Mononuclear cell (primary cell): Measurements from ENCODE around the gene SLC1A2. TPM values are rescaled to one million over a fixed set of nuclear protein-coding genes. Genes with fewer than 3 reads are reported as not detected.

Source experiments
- H3K27me3 ChIP-seq: 2 replicates; pipeline ENCODE4 v1.6.0; 2011; ENCODE audit warnings: low read length, control low read depth; ENCODE audit not compliant: insufficient read depth
- H3K4me1 ChIP-seq: 2 replicates; pipeline ENCODE4 v1.5.1; 2011; ENCODE audit warnings: mild to moderate bottlenecking, low read length, control low read depth; ENCODE audit not compliant: insufficient read depth
- H3K4me3 ChIP-seq: 2 replicates; pipeline ENCODE4 v1.5.1; 2011; ENCODE audit warnings: mild to moderate bottlenecking, low read length, moderate library complexity
- H3K9me3 ChIP-seq: 2 replicates; pipeline ENCODE4 v1.5.1; 2011; ENCODE audit warnings: low read depth, mild to moderate bottlenecking, control low read depth, low read length
- total RNA-seq: library from RNA; depleted of rRNA; stranded (reverse); fragments of >200 nt; gene quantifications from one replicate; pipeline ENCODE4 v1.2.3, GENCODE V29; 2012

Gene SLC1A2
- total RNA-seq, 1 donor, result 2.0 TPM

- Histone ChIP-seq H3K4me1 (peaks cover 13% of the 10 kb centered on the region), H3K9me3 (no peaks in the 10 kb centered on the region), H3K4me3 (no peak overlapping the region), H3K27me3 (peaks cover 2% of the 10 kb centered on the region)
Measured at GRCh38 chr11:35394941-35395340, 24.4 kb downstream of the SLC1A2 start.

DNA sequence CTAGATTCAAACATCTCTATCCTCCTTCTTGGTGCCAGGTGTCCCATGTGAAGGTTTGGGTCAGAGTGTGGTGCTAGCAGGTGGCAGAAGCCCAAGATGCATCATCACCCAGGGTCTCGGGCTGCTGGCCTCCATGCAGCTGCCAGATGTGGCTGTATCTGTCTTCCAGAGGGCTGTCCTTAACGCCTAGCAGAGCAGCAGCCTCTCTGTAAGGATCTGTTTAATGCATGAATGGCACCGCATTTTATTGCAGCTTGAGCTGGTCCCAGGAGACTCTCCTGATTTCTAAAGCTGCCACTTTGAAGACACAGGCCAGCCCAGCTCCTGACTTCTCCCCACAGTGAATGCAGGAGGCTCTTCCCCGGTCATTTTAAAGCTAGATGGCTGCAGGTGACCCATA lies 26.3 kb downstream of the SLC1A2 start:
- Histone ChIP-seq H3K27me3 (no peaks in the 10 kb centered on the region), H3K4me3 (no peak overlapping the region), H3K4me1 (peaks cover 13% of the 10 kb centered on the region), H3K9me3 (no peaks in the 10 kb centered on the region)

DNA sequence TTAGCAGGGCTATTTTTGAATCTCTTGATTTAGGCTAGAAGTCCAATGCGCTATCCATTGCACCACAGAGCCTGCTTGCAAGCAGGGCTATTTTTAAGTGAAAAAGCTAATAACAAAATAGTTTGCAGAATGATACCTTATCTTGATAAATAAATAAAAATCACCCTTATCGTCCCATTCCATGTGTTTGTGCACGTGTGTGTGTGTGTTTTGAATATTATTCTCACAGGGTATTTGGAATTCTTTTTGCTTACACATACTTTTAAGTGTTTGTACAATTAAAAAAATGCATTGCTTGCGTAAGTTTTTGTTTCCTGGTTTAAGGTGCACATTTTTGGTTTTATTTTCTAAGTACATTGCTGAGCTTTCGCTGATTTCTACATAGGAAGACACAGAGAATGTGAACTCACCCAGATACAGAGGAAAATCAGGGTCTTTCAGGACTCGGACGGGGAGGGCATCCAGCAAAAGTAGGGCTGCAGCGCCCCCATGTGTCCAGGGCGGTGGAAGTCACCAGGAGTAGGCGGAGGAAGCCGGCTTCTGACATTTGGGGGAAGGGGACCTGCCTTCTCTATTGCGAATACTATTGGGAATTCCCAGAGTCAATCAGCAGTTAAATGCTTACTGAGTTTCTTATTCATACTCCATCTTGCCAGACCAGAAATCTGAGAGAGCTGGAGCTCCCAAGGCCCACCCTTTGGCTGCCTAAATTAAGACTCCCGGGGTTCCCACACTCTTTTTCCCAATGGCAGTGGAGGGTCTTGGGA lies 27.3 kb downstream of the SLC1A2 start:
- H3K4me3 ChIP-seq, result no peak overlapping the region
- peaks cover 13% of the 10 kb centered on the region for H3K4me1 ChIP-seq
- H3K9me3 ChIP-seq, result no peaks in the 10 kb centered on the region
- no peaks in the 10 kb centered on the region for H3K27me3 ChIP-seq

- H3K4me1 ChIP-seq, result peaks cover 13% of the 10 kb centered on the region
- no peaks in the 10 kb centered on the region for H3K9me3 ChIP-seq
- no peak overlapping the region for H3K4me3 ChIP-seq
- H3K27me3 ChIP-seq, result no peaks in the 10 kb centered on the region
Measured at GRCh38 chr11:35390737-35391682, 28.3 kb downstream of the SLC1A2 start.

DNA sequence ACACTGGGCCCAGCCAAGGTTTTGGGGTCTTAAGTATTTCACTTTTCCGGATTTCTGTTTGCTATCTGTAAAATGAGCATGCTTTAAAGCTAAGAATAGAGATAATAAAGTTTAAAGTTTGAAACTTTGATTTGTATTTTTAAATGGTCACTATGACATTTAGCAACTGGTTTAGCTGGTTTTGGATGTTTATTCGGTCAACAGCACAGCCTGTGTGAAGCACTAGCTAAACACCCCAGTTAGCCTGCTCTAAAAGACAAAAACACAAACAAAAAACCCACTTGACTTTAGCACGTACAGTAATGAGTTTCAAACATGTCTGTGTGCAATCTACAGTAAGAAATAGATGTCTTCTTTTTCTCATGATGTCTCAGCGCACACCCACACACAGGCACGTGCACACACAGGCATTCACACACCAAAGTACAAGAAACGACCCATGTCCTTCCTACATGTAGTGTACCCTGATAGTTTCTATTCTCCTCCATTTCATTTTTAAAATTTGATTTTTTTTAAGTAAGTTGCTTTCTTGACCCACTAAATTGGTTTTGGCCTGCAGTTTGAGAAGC lies 29.4 kb downstream of the SLC1A2 start:
- Histone ChIP-seq H3K27me3 (no peaks in the 10 kb centered on the region), H3K4me1 (peaks cover 13% of the 10 kb centered on the region), H3K4me3 (no peak overlapping the region), H3K9me3 (no peaks in the 10 kb centered on the region)

- peaks cover 13% of the 10 kb centered on the region for H3K4me1 ChIP-seq
- H3K9me3 ChIP-seq, result no peaks in the 10 kb centered on the region
- no peaks in the 10 kb centered on the region for H3K27me3 ChIP-seq
- no peak overlapping the region for H3K4me3 ChIP-seq
Measured at GRCh38 chr11:35389112-35389511, 30.2 kb downstream of the SLC1A2 start.

DNA sequence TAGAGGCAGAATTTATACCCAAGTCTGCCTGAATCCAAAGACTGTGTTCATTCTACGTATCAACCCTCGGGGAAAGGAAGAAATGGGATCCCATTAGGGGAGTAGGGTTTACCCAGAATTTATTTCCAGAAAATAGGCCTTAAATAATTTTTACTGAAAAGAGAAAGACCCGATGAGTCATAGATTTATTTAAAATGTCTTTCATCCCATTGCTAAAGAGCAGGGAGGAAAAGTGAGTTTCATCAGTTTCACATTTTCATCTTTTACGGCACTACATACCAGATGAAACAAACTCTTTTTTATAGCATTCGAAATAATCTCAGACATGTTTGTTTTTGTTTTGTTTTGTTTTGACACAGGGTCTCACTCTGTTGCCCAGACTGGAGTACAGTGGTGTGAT lies 31.3 kb downstream of the SLC1A2 start:
- Histone ChIP-seq H3K27me3 (no peaks in the 10 kb centered on the region), H3K9me3 (no peaks in the 10 kb centered on the region), H3K4me1 (peaks cover 13% of the 10 kb centered on the region), H3K4me3 (no peak overlapping the region)

DNA sequence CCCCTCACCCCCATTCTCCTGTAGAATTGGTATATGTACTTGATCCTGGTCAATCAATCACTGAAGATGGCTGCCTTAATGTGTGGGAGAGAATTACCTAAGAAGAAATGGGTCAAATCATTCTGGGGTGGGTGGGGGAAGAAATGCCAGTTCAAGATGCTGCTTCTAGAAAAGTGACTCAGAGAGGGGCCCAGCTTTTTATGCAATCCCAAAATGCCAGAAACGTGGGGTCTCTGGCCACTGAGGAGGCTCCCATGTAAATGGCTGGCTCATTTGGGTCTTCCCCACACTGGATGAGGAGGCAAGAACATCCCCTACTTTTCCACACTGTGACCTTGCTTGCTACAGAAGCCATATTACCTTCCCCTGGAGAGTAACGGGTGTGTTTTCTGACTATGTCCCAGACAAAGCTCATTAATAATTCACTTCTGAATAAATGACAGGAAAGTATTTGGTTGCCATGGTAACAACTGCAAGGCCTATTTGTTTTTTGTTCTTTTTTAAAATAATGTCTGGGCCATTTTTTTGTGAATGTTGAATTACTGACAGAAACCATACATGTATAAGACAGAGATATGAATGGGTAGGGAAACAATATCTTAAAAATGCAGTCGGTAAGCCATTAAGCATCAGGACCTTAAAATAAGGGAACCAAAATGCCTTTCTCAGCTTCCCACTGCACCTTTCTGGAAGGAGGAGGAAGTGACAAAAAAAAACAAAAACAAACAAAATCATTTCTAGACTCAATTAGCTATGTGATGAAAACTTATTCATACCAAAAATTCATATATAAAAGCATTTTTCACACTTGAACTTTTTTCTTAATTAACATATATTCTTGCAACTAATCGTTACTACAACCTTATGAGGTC lies 32.0 kb downstream of the SLC1A2 start:
- Histone ChIP-seq H3K4me3 (no peak overlapping the region), H3K27me3 (no peaks in the 10 kb centered on the region), H3K9me3 (no peaks in the 10 kb centered on the region), H3K4me1 (peaks cover 13% of the 10 kb centered on the region)

DNA sequence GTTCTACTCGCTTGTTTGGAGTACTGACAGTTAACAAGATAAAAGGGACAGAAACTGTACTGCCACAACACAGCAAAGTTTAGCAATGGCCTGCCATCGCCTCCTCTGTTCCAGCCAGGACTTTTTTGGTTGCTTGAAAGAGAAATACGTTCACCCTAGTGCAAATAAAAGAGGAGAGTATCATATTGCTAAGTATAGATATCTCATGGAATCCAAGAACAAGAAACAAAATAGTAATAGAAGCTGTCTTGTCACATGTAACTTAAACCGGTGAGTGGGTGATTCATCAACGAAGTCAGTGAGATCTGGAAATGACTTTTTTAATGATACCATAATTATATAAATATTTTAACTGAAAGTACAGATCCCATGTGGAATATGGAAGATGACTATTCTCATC lies 35.4 kb downstream of the SLC1A2 start:
- Histone ChIP-seq H3K4me1 (no peaks in the 10 kb centered on the region), H3K9me3 (no peaks in the 10 kb centered on the region), H3K27me3 (no peaks in the 10 kb centered on the region), H3K4me3 (no peak overlapping the region)

DNA sequence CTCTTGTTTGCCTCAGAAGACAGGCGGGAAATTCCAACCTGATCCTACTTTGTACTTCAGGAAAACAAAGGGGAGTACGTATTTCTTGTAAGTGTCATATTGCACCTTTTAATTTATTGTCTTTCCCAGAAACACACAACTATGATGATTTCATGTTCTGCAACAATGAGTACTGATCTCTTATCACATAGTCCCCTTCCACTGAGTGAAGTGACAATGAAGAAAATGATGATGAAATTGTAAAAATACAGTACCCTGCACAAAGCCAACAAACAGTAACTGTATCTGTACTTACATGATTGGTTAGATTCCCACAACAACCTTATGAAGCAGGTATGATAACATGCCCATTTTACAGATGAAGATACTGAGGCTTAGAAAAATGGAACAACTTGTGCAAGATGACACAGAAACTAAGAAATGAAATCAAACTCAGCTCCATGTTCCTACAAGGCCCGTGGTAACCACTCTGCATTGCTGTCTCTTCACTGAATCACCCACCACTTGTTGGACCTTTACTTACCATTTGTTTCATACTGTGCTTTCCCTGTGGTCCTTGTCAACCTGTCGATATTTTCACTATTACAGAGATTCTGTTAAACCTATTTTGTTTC lies 37.5 kb downstream of the SLC1A2 start:
- no peak overlapping the region for H3K4me3 ChIP-seq
- no peaks in the 10 kb centered on the region for H3K4me1 ChIP-seq
- H3K27me3 ChIP-seq, result no peaks in the 10 kb centered on the region
- no peaks in the 10 kb centered on the region for H3K9me3 ChIP-seq

GRCh38 chr11:35380603-35381002 lies 38.8 kb downstream of the SLC1A2 start:
- H3K9me3 ChIP-seq, result no peaks in the 10 kb centered on the region
- no peak overlapping the region for H3K4me3 ChIP-seq
- H3K27me3 ChIP-seq, result no peaks in the 10 kb centered on the region

DNA sequence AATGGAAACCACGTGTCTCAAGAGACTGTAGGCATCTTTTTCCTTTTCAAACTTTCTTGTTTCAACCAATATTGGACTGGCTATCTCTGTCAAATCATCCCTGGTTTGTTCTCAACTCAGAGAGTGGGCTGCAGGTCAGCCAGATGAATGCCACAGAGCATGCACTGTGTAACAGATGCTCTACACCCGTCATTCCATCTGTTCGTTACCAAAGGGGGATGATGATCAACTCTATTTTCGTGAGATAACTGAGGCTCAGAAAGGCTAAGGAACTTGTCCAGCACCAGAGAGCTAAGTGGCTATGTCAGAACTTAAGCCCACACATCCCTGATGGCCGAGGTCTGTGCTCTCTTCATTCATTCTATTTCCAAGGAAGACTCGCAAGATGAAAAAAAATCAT lies 42.1 kb downstream of the SLC1A2 start:
- Histone ChIP-seq H3K4me3 (no peak overlapping the region), H3K4me1 (no peaks in the 10 kb centered on the region)

More at GRCh38 chr11:35380603-35381002, 38.8 kb downstream of the SLC1A2 start:
- H3K4me1 ChIP-seq, result no peaks in the 10 kb centered on the region

DNA sequence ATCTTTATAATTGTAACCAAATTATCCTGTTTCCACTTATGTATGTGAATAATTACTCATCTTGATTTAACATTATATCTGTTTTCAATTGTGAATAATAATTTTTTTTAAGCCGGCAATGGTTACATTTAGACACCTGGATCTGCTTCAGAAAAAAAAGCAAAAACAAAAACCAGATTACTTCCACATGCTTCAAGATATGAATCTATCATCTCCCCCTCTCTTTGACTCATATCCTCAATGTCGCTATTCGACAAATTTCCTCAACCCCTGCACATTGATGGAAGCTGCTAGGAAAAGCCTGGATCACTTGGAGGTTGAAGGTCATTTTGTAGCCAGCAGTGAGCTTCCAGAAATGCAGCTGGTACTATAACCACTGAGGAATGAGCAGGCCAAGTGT lies 42.7 kb downstream of the SLC1A2 start:
- no peak overlapping the region for H3K4me3 ChIP-seq
- H3K9me3 ChIP-seq, result no peaks in the 10 kb centered on the region
- no peaks in the 10 kb centered on the region for H3K27me3 ChIP-seq
- no peaks in the 10 kb centered on the region for H3K4me1 ChIP-seq

More for the DNA sequence above, 42.1 kb downstream of the SLC1A2 start:
- no peaks in the 10 kb centered on the region for H3K9me3 ChIP-seq
- no peaks in the 10 kb centered on the region for H3K27me3 ChIP-seq

DNA sequence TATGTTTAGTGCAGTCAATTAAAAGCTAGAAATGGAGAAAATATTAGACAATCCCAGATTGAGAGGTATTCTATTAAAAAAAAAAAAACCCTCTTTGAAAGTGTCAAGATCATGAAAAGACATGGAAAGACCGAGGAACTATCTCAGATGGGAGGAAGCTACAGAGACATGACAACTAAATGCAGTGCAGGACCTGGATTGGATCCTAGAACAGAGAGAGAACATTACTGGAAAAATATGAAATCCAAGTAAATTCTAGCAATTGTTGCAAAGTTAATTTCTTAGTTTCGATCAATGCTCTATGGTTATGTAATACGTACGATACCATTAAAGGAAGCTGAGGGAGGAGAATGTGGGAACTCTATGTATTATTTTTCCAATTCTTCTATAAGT lies 43.2 kb downstream of the SLC1A2 start:
- no peak overlapping the region for H3K4me3 ChIP-seq
- no peaks in the 10 kb centered on the region for H3K4me1 ChIP-seq
- H3K9me3 ChIP-seq, result no peaks in the 10 kb centered on the region
- H3K27me3 ChIP-seq, result no peaks in the 10 kb centered on the region
